Keratinocyte (primary cell): Measurements from ENCODE around the gene SLIT3.

Experiments used
- EZH2 ChIP-seq: IDR thresholded peaks from one replicate; pipeline ENCODE4 v1.6.1; 2012; ENCODE audit warnings: inconsistent platforms, mild to moderate bottlenecking, low read length, moderate library complexity
- TF ChIP-seq, protein P1 (sequence below), 3 experiments: IDR thresholded peaks in 1 of 3; conservative IDR thresholded peaks in 1 of 3; optimal IDR thresholded peaks in 1 of 3; 2 replicates in 2 of 3; 3 replicates in 1 of 3; pipeline versions ENCODE3 to v1.5.1; 2011; ENCODE audit warnings: low read length in 3 of 3, mild to moderate bottlenecking in 3 of 3, moderate library complexity in 2 of 3, control low read depth in 1 of 3, inconsistent platforms in 1 of 3; ENCODE audit not compliant: insufficient read depth in 2 of 3; ENCODE audit errors: extremely low read depth in 1 of 3

DNA sequence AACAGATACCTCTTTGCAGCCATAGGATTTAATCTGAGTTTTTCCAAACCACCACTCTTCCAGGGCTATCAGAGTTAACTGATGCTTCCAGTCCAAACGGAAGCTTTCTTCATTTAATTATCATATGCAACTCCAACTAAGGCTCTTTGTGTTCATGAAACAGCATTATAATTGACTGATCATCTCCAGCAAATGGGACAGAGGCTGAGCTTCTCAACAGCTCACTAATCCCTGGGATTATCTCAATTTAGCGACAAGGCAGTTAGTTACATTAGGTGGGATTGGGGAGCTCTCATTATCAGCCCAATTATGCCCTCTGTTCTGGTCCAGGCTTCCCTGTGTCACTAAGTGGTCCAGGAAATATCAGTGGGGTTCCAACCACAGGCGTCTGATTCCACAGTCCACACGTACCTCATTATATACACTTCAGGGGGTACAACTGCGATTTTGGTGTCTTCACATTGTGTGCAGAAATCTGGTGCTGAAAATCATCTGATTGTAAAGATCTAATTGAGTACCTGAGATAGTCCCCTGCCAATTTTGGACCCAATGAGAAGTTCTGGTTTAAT lies 408.2 kb downstream of the SLIT3 start:
- TF ChIP-seq, protein P1, sequence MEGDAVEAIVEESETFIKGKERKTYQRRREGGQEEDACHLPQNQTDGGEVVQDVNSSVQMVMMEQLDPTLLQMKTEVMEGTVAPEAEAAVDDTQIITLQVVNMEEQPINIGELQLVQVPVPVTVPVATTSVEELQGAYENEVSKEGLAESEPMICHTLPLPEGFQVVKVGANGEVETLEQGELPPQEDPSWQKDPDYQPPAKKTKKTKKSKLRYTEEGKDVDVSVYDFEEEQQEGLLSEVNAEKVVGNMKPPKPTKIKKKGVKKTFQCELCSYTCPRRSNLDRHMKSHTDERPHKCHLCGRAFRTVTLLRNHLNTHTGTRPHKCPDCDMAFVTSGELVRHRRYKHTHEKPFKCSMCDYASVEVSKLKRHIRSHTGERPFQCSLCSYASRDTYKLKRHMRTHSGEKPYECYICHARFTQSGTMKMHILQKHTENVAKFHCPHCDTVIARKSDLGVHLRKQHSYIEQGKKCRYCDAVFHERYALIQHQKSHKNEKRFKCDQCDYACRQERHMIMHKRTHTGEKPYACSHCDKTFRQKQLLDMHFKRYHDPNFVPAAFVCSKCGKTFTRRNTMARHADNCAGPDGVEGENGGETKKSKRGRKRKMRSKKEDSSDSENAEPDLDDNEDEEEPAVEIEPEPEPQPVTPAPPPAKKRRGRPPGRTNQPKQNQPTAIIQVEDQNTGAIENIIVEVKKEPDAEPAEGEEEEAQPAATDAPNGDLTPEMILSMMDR (optimal IDR thresholded peaks at IDR 0.05 in 1 of 3, IDR thresholded peaks at IDR 0.05 in 1 of 3, conservative IDR thresholded peaks at IDR 0.05 in 1 of 3; ENCODE audit: extremely low read depth in 1 of 3, insufficient read depth in 2 of 3, low read length in 3 of 3), result no peak
- no peak for TF ChIP-seq EZH2
